Endothelial cell of umbilical vein (primary cell): Measurements from ENCODE around the gene MARF1. TPM values are rescaled to one million over a fixed set of nuclear protein-coding genes. Genes with fewer than 3 reads are reported as not detected.

Experiments
- BruUV-seq: library from RNA; stranded (reverse); fragments of 400-500 nt; replicated peaks from 2 replicates; lab custom pipeline; 2021; lab: Mats Ljungman, UMichigan
- CTCF ChIA-PET: fragments of 300-600, 350-600 bp; sonication (Branson Sonifier 250); formaldehyde crosslinking; loops from one replicate; lab custom pipeline; 2021; ENCODE audit warnings: antibody characterized with exemption, inconsistent platforms; lab: Charles Lee
- POLR2A ChIA-PET: fragments of 300-600, 350-600 bp; sonication (Branson Sonifier 250); formaldehyde crosslinking; loops from one replicate; lab custom pipeline; 2021; ENCODE audit warnings: antibody characterized with exemption, inconsistent platforms; lab: Charles Lee
- DNase-seq: peaks from one replicate; pipeline ENCODE4 v3.0.0-alpha.2; 2011; ENCODE audit warnings: low read depth, low spot score
- FAIRE-seq: peaks from 2 replicates; lab custom pipeline; 2011; peaks lifted over from hg19 to GRCh38; lab: Jason Lieb, UNC
- H2AFZ ChIP-seq: 2 replicates; pipeline ENCODE4 v1.6.0; 2012; ENCODE audit warnings: low read depth, low read length, control low read depth, inconsistent platforms
- H3K27ac ChIP-seq: 2 replicates; pipeline ENCODE4 v1.5.1; 2011; ENCODE audit warnings: low read depth, mild to moderate bottlenecking, control low read depth, low read length, moderate library complexity; ENCODE audit not compliant: insufficient read depth
- H3K27me3 ChIP-seq, 2 experiments: 2 replicates each; pipeline versions ENCODE4 v1.6.0 to v1.6.1; 2011; ENCODE audit warnings: low read length in 2 of 2, mixed read lengths in 1 of 2; ENCODE audit not compliant: control insufficient read depth in 2 of 2, insufficient read depth in 2 of 2
- H3K36me3 ChIP-seq, 2 experiments: 2 replicates in 1 of 2; 3 replicates in 1 of 2; pipeline ENCODE4 v1.5.1; 2011; ENCODE audit warnings: low read length in 2 of 2, mild to moderate bottlenecking in 1 of 2, moderate library complexity in 1 of 2; ENCODE audit not compliant: control insufficient read depth in 2 of 2, insufficient read depth in 2 of 2; ENCODE audit errors: extremely low read depth in 1 of 2
- H3K4me1 ChIP-seq: 3 replicates; pipeline ENCODE4 v1.5.1; 2011; ENCODE audit warnings: mild to moderate bottlenecking, low read length; ENCODE audit not compliant: control insufficient read depth, insufficient read depth; ENCODE audit errors: extremely low read depth
- H3K4me2 ChIP-seq: 2 replicates; pipeline ENCODE4 v1.6.1; 2011; ENCODE audit warnings: low read length, control low read depth, mixed read lengths; ENCODE audit not compliant: insufficient read depth
- H3K4me3 ChIP-seq, 3 experiments: fragments of 200-600 bp in 1 of 3; sonication (generic), shearing (Covaris generic) in 1 of 3; replicated peaks in 1 of 3; 2 replicates each; pipeline ENCODE4 v1.5.1; 2011 to 2016; ENCODE audit warnings: control low read depth in 3 of 3, low read length in 3 of 3, mild to moderate bottlenecking in 2 of 3, inconsistent platforms in 1 of 3, low read depth in 1 of 3, moderate library complexity in 1 of 3; ENCODE audit not compliant: insufficient read depth in 1 of 3
- H3K79me2 ChIP-seq: 2 replicates; pipeline ENCODE4 v1.6.0; 2012; ENCODE audit warnings: low read length, inconsistent platforms; ENCODE audit not compliant: control insufficient read depth, insufficient read depth
- H3K9ac ChIP-seq: replicated peaks from 2 replicates; pipeline ENCODE3; 2011; ENCODE audit warnings: low read length, control low read depth; ENCODE audit not compliant: insufficient read depth; ENCODE audit errors: extremely low read depth
- H3K9me1 ChIP-seq: replicated peaks from 3 replicates; pipeline ENCODE4 v1.6.0; 2011; ENCODE audit warnings: mild to moderate bottlenecking, low read length; ENCODE audit not compliant: control insufficient read depth, insufficient read depth; ENCODE audit errors: extremely low read depth
- H3K9me3 ChIP-seq: replicated peaks from 2 replicates; pipeline ENCODE4 v1.5.1; 2012; ENCODE audit warnings: low read length, inconsistent platforms; ENCODE audit not compliant: control insufficient read depth, insufficient read depth
- H4K20me1 ChIP-seq: replicated peaks from 2 replicates; pipeline ENCODE3; 2011; ENCODE audit warnings: mild to moderate bottlenecking, low read length; ENCODE audit not compliant: control insufficient read depth, insufficient read depth; ENCODE audit errors: extremely low read depth
- EZH2 ChIP-seq: IDR thresholded peaks from 2 replicates; pipeline ENCODE4 v1.6.1; 2012; ENCODE audit warnings: borderline replicate concordance, low read depth, mild to moderate bottlenecking, moderate library complexity, low read length, inconsistent platforms; ENCODE audit not compliant: severe bottlenecking
- FOS ChIP-seq: IDR thresholded peaks from 2 replicates; pipeline ENCODE4 v1.6.1; 2011; ENCODE audit warnings: mild to moderate bottlenecking, low read length, moderate library complexity, borderline replicate concordance; ENCODE audit not compliant: insufficient read depth
- GATA2 ChIP-seq: IDR thresholded peaks from 2 replicates; pipeline ENCODE4 v1.7.0; 2011; ENCODE audit warnings: low read depth, mild to moderate bottlenecking, moderate library complexity, mixed read lengths, low read length; ENCODE audit not compliant: insufficient read length, insufficient read depth
- JUN ChIP-seq: IDR thresholded peaks from 2 replicates; pipeline ENCODE4 v1.6.1; 2011; ENCODE audit warnings: borderline replicate concordance, low read depth; ENCODE audit not compliant: insufficient read length, insufficient read depth
- MYC ChIP-seq: IDR thresholded peaks from one replicate; pipeline ENCODE4 v1.6.1; 2011; ENCODE audit warnings: mild to moderate bottlenecking, low read depth, low read length
- POLR2A ChIP-seq: IDR thresholded peaks from 2 replicates; pipeline ENCODE4 v1.6.1; 2012; ENCODE audit warnings: low read depth, mild to moderate bottlenecking, control low read depth, low read length
- POLR2AphosphoS5 ChIP-seq: IDR thresholded peaks from 2 replicates; pipeline ENCODE4 v1.6.1; 2012; ENCODE audit warnings: low read depth, mild to moderate bottlenecking, control low read depth, low read length, moderate library complexity; ENCODE audit not compliant: insufficient read depth
- dilution Hi-C: fragments of 300-500 bp; cut with MboI; formaldehyde crosslinking; loops from one replicate; pipeline ENCODE4 v1.15.0; 2019; ENCODE audit warnings: low sequenced_read_pairs; ENCODE audit not compliant: extremely low pct_ligation_motif_present
- intact Hi-C: fragments of 100-400 bp; cut with micrococcal nuclease; formaldehyde crosslinking; loops from one replicate; pipeline ENCODE4 v1.10.0; 2022
- polyA plus RNA-seq, 4 experiments: library from polyadenylated mRNA; depleted of rRNA in 3 of 4; stranded (reverse) in 3 of 4; unstranded in 1 of 4; fragments of >200 nt; gene quantifications; 2 replicates each; pipeline versions ENCODE4 v1.2.1 to v1.2.3, GENCODE V29; 2011 to 2012; ENCODE audit warnings: missing spikeins in 1 of 4
- total RNA-seq: library from RNA; stranded (reverse); gene quantifications from 2 replicates; pipeline ENCODE4 v1.2.3, GENCODE V29; 2021
- TF ChIP-seq, protein P1 (sequence below), 2 donors: IDR thresholded peaks; 1 replicate in 1 of 2; 2 replicates in 1 of 2; pipeline ENCODE4 v1.5.1; 2011; ENCODE audit warnings: low read length in 2 of 2, mild to moderate bottlenecking in 2 of 2, moderate library complexity in 2 of 2, control low read depth in 1 of 2, inconsistent platforms in 1 of 2, low read depth in 1 of 2; ENCODE audit not compliant: insufficient read depth in 1 of 2; ENCODE audit errors: extremely low read depth in 1 of 2
- TF ChIP-seq, protein P2 (sequence below): IDR thresholded peaks from 2 replicates; pipeline ENCODE4 v1.6.1; 2011; ENCODE audit not compliant: insufficient read depth, insufficient read length

MARF1 gene
- total and polyA plus RNA-seq, 2 donors (not counting 3 experiments of a cell fraction or from before 2014, with no cell fraction given) = 14.6 to 58.5 TPM

DNA sequence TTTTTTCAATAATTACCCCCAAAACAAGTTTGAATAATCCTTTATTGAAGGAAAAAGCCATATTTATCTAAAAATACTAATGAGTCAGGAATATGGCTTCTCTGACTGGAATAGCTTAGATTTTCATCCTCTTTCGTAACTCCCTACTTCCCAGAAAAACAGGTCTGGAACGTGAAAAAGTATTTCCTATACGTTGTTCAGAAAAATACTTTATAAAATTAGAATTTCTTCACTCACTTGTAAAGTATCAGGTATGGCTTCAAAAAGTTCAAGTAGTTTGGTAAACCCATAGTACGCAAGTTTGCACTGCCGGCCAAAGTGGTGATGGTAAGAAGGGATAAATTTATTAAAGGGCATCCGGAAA is 33.7 kb downstream of the MARF1 start:
- BruUV-seq = no TSS peak
- DNase-seq (no peak), FAIRE-seq (no peak)
- intact Hi-C loops = no loop called here
- Histone ChIP-seq H3K9me1 (no peaks in the 10 kb centered on the region), H4K20me1 (no peaks in the 10 kb centered on the region), H3K27me3 (no peaks in the 10 kb centered on the region), H3K27ac (no peak overlapping the region), H2AFZ (no peak overlapping the region), H3K36me3 (peaks cover 22 to 38% of the 10 kb centered on the region in 2 experiments), H3K9ac (no peak overlapping the region), H3K4me1 (no peaks in the 10 kb centered on the region), H3K9me3 (no peaks in the 10 kb centered on the region), H3K4me2 (no peak overlapping the region), H3K4me3 (no peak overlapping the region), H3K79me2 (no peaks in the 10 kb centered on the region)
- no peak for TF ChIP-seq MYC
- TF ChIP-seq GATA2 = no peak
- TF ChIP-seq FOS = no peak
- TF ChIP-seq, protein P1, sequence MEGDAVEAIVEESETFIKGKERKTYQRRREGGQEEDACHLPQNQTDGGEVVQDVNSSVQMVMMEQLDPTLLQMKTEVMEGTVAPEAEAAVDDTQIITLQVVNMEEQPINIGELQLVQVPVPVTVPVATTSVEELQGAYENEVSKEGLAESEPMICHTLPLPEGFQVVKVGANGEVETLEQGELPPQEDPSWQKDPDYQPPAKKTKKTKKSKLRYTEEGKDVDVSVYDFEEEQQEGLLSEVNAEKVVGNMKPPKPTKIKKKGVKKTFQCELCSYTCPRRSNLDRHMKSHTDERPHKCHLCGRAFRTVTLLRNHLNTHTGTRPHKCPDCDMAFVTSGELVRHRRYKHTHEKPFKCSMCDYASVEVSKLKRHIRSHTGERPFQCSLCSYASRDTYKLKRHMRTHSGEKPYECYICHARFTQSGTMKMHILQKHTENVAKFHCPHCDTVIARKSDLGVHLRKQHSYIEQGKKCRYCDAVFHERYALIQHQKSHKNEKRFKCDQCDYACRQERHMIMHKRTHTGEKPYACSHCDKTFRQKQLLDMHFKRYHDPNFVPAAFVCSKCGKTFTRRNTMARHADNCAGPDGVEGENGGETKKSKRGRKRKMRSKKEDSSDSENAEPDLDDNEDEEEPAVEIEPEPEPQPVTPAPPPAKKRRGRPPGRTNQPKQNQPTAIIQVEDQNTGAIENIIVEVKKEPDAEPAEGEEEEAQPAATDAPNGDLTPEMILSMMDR (IDR thresholded peaks at IDR 0.05; ENCODE audit: extremely low read depth in 1 of 2, insufficient read depth in 1 of 2, low read depth in 1 of 2, low read length in 2 of 2) = no peak
- no peak for TF ChIP-seq JUN
- no peak for TF ChIP-seq EZH2
- no peak for TF ChIP-seq POLR2AphosphoS5
- TF ChIP-seq, protein P2, sequence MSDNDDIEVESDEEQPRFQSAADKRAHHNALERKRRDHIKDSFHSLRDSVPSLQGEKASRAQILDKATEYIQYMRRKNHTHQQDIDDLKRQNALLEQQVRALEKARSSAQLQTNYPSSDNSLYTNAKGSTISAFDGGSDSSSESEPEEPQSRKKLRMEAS = no peak
- TF ChIP-seq POLR2A = no peak
- ChIA-PET POLR2A (no interaction called here), CTCF (interaction anchor here (0.6 to 3.2 kb wide), 3 partner anchors 57 to 182 kb away, joined by 3 to 11 read pairs (median 3); no protein-coding TSS in a partner anchor)
- dilution Hi-C loops = no loop called here
